ENCODE measurements around the gene TTC21A. TPM values are rescaled to one million over a fixed set of nuclear protein-coding genes. Genes with fewer than 3 reads are reported as not detected.

TTC21A gene
- total and polyA plus RNA-seq, 2 of the 13 experiments (the other 11 are each of a cell fraction or from before 2014, with no cell fraction given): 0.31 to 1.5 TPM

GRCh38 chr3:39173318-39174125, 66.0 kb downstream of the TTC21A start (continued):
- TF ChIP-seq MIER2 (CRISPR knock-in tag; IDR thresholded peaks at IDR 0.05): no peak
- no peak for TF ChIP-seq ZNF432 (CRISPR knock-in tag; IDR thresholded peaks at IDR 0.05; ENCODE audit: borderline replicate concordance)
- TF ChIP-seq ZBTB44 (CRISPR knock-in tag; IDR thresholded peaks at IDR 0.05): no peak
- no peak for TF ChIP-seq SPEN (CRISPR knock-in tag; IDR thresholded peaks at IDR 0.05; ENCODE audit: low read depth)
- no peak for TF ChIP-seq MBNL3 (CRISPR knock-in tag; conservative IDR thresholded peaks at IDR 0.05)

GRCh38 chr3:39176025-39176714, 68.7 kb downstream of the TTC21A start:
- no peak for DNase-seq (ENCODE audit: low spot score)
- no TSS peak for BruUV-seq (replicated peaks)
- H4K20me1 ChIP-seq (ENCODE audit: insufficient read depth, low read length): no peaks in the 10 kb centered on the region
- no peak overlapping the region for H3K4me2 ChIP-seq (ENCODE audit: low read depth, low read length)
- in situ Hi-C loops (cut with HindIII; ENCODE audit: extremely low pct_ligation_motif_present, low pct_unique_long_range_greater_than_20kb): no loop called here
- no peak for ATAC-seq
- no peaks in the 10 kb centered on the region for H3K9me3 ChIP-seq (ENCODE audit: low read length)
- WGBS (ENCODE audit: low lambda C conversion rate): 54% methylated on average over 6 of the region's 6 CpGs
- FAIRE-seq: no peak
- ChIA-PET POLR2A (no interaction called here), CTCF (ENCODE audit: low intra/inter-chr PET ratio, low total read pairs) (no interaction called here)
- no peak overlapping the region for H3K27ac ChIP-seq (ENCODE audit: extremely low read length, insufficient read depth, low read length)
- peaks cover 2 to 21% of the 10 kb centered on the region in 2 experiments; a peak in 3 of 5 replicates for H3K27me3 ChIP-seq (ENCODE audit: control insufficient read depth in 1 of 2, insufficient read depth in 2 of 2, low read length in 2 of 2)
- H3K79me2 ChIP-seq (ENCODE audit: insufficient read depth, low read length): no peaks in the 10 kb centered on the region
- H3K4me1 ChIP-seq (ENCODE audit: insufficient read depth, low read length): peaks cover 59% of the 10 kb centered on the region
- H3K9ac ChIP-seq (ENCODE audit: insufficient read depth, low read depth, low read length): no peak overlapping the region
- H3K36me3 ChIP-seq (replicated peaks in 1 of 2; ENCODE audit: control insufficient read depth in 1 of 2, insufficient read depth in 2 of 2, low read length in 2 of 2): no peaks in the 10 kb centered on the region
- H3K4me3 ChIP-seq (replicated peaks in 1 of 3; ENCODE audit: insufficient read depth in 1 of 3, low read depth in 2 of 3, low read length in 3 of 3): no peak overlapping the region
- peak overlapping the region; percentile 46 for H2AFZ ChIP-seq (ENCODE audit: low read length)
- intact Hi-C loops (cut with micrococcal nuclease; ENCODE audit: unreplicated experiment): no loop called here
- TF ChIP-seq RNF219 (CRISPR knock-in tag; IDR thresholded peaks at IDR 0.05): no peak
- TF ChIP-seq KLF6 (CRISPR knock-in tag; IDR thresholded peaks at IDR 0.05): no peak
- no peak for TF ChIP-seq ZNF816 (CRISPR knock-in tag; IDR thresholded peaks at IDR 0.05; ENCODE audit: borderline replicate concordance)
- no peak for TF ChIP-seq ZNF770 (CRISPR knock-in tag; IDR thresholded peaks at IDR 0.05)
- TF ChIP-seq ZNF225 (CRISPR knock-in tag; IDR thresholded peaks at IDR 0.05): no peak
- no peak for TF ChIP-seq ZFP36 (IDR thresholded peaks at IDR 0.05; ENCODE audit: borderline replicate concordance, low read depth, low read length, partially characterized antibody)
- TF ChIP-seq SAP130 (CRISPR knock-in tag; IDR thresholded peaks at IDR 0.05; ENCODE audit: low read depth): no peak
- no peak for TF ChIP-seq PRDM4 (CRISPR knock-in tag; IDR thresholded peaks at IDR 0.05; ENCODE audit: borderline replicate concordance)

Measured in HepG2 (cell line).